ENCODE results near the gene RASSF5. TPM values are rescaled to one million over a fixed set of nuclear protein-coding genes. Genes with fewer than 3 reads are reported as not detected.
"Not testable (repeated sequence)": the region's sequence is repeated elsewhere in the genome, so short reads cannot be mapped to it uniquely, and the experiment has no call there.

Gene RASSF5
- total RNA-seq, 1 experiment from 2014 or later, result 12.4 TPM

GRCh38 chr1:206482611-206483010 lies 24.7 kb upstream of the RASSF5 start:
- H3F3A ChIP-seq (ENCODE audit: insufficient read depth, low read depth), result no peaks in the 10 kb centered on the region
- H3K27ac ChIP-seq, result no peak overlapping the region
- POLR2A ChIA-PET (ENCODE audit: unreplicated experiment), result no interaction called here
- H3K4me1 ChIP-seq (replicated peaks; ENCODE audit: insufficient read depth), result no peaks in the 10 kb centered on the region
- H4K20me1 ChIP-seq (ENCODE audit: insufficient read depth), result peaks cover 3% of the 10 kb centered on the region; the same call in 1 of the 2 replicates
- no peak overlapping the region for H2AFZ ChIP-seq
- no peak for TF ChIP-seq EZH2 (IDR thresholded peaks at IDR 0.05; ENCODE audit: low read depth)
- no peak for TF ChIP-seq CTCF (conservative IDR thresholded peaks at IDR 0.05)
- H3K9me2 ChIP-seq (ENCODE audit: insufficient read depth), result no peaks in the 10 kb centered on the region
- peak in 1 of 2 experiments; percentile 28 for DNase-seq
- CTCF ChIA-PET, result interaction anchor here (1.0 kb wide), 1 partner anchor 105 kb away, joined by 3 read pairs; no protein-coding TSS in a partner anchor
- H3K36me3 ChIP-seq (ENCODE audit: low read depth), result no peaks in the 10 kb centered on the region
- H3K79me2 ChIP-seq (ENCODE audit: low read depth), result no peaks in the 10 kb centered on the region
- H3K4me2 ChIP-seq, result no peak overlapping the region
- intact Hi-C loops (cut with micrococcal nuclease; ENCODE audit: unreplicated experiment), result no loop called here
- no TSS peak for BruUV-seq (replicated peaks)
- no peaks in the 10 kb centered on the region for H3K27me3 ChIP-seq (ENCODE audit: insufficient read depth, low read depth)
- no peaks in the 10 kb centered on the region for H3K9me3 ChIP-seq (ENCODE audit: insufficient read depth, low read depth)
- no peak overlapping the region for H3K4me3 ChIP-seq

GRCh38 chr1:206483864-206484263 lies 23.5 kb upstream of the RASSF5 start:
- H3K36me3 ChIP-seq (ENCODE audit: low read depth); H3K9me2 ChIP-seq (ENCODE audit: insufficient read depth); H2AFZ ChIP-seq; H3K9me3 ChIP-seq (ENCODE audit: insufficient read depth, low read depth); H3K27me3 ChIP-seq (ENCODE audit: insufficient read depth, low read depth); H3F3A ChIP-seq (ENCODE audit: insufficient read depth, low read depth); H3K4me1 ChIP-seq (replicated peaks; ENCODE audit: insufficient read depth); POLR2A ChIA-PET (ENCODE audit: unreplicated experiment); DNase-seq; H3K27ac ChIP-seq; H3K79me2 ChIP-seq (ENCODE audit: low read depth); BruUV-seq (replicated peaks); H3K4me3 ChIP-seq; H4K20me1 ChIP-seq (ENCODE audit: insufficient read depth); H3K4me2 ChIP-seq; intact Hi-C loops (cut with micrococcal nuclease; ENCODE audit: unreplicated experiment): not testable (repeated sequence)
- CTCF ChIA-PET, result interaction anchor here (0.7 kb wide), 1 partner anchor 1035 kb away, joined by 3 read pairs; no protein-coding TSS in a partner anchor

- H2AFZ ChIP-seq, result no peak overlapping the region
- no peaks in the 10 kb centered on the region for H3K27me3 ChIP-seq (ENCODE audit: insufficient read depth, low read depth)
- no TSS peak for BruUV-seq (replicated peaks)
- ChIA-PET POLR2A (ENCODE audit: unreplicated experiment) (no interaction called here), CTCF (no interaction called here)
- H3K9me3 ChIP-seq (ENCODE audit: insufficient read depth, low read depth), result no peaks in the 10 kb centered on the region
- no peaks in the 10 kb centered on the region for H3K9me2 ChIP-seq (ENCODE audit: insufficient read depth)
- no peaks in the 10 kb centered on the region for H3K4me1 ChIP-seq (replicated peaks; ENCODE audit: insufficient read depth)
- no peaks in the 10 kb centered on the region for H4K20me1 ChIP-seq (ENCODE audit: insufficient read depth)
- no peak overlapping the region for H3K27ac ChIP-seq
- H3K4me3 ChIP-seq, result no peak overlapping the region
- H3K4me2 ChIP-seq, result no peak overlapping the region
- intact Hi-C loops (cut with micrococcal nuclease; ENCODE audit: unreplicated experiment), result no loop called here
- TF ChIP-seq CTCF (conservative IDR thresholded peaks at IDR 0.05) (no peak), EZH2 (IDR thresholded peaks at IDR 0.05; ENCODE audit: low read depth) (no peak)
- DNase-seq, result no peak
- H3K79me2 ChIP-seq (ENCODE audit: low read depth), result no peaks in the 10 kb centered on the region
- no peaks in the 10 kb centered on the region for H3F3A ChIP-seq (ENCODE audit: insufficient read depth, low read depth)
- H3K36me3 ChIP-seq (ENCODE audit: low read depth), result no peaks in the 10 kb centered on the region
Observed at GRCh38 chr1:206484901-206485300, 22.4 kb upstream of the RASSF5 start.

All from PC-9 (cell line).